Bronchial epithelial cell (primary cell): ENCODE data around the gene INAFM2. TPM values are rescaled to one million over a fixed set of nuclear protein-coding genes. Genes with fewer than 3 reads are reported as not detected.
A peak's percentile ranks its signal among the peaks of the same experiment; 100 is the strongest.

Experiments
- DNase-seq: peaks from one replicate; pipeline ENCODE4 v3.0.0-alpha.2; 2010; ENCODE audit warnings: low read depth
- FAIRE-seq: peaks from 2 replicates; lab custom pipeline; 2011; peaks lifted over from hg19 to GRCh38; lab: Jason Lieb, UNC
- H3K27me3 ChIP-seq: 2 replicates; pipeline ENCODE4 v1.5.1; 2011; ENCODE audit warnings: low read length; ENCODE audit not compliant: control insufficient read depth, insufficient read depth
- H3K36me3 ChIP-seq: 2 replicates; pipeline ENCODE4 v1.5.1; 2011; ENCODE audit warnings: low read length; ENCODE audit not compliant: control insufficient read depth, insufficient read depth
- H3K4me3 ChIP-seq: 2 replicates; pipeline ENCODE4 v1.5.1; 2011; ENCODE audit warnings: mild to moderate bottlenecking, low read depth, low read length, control low read depth
- CTCF ChIP-seq: IDR thresholded peaks from 2 replicates; pipeline ENCODE4 v1.5.1; 2011; ENCODE audit warnings: mild to moderate bottlenecking, moderate library complexity, low read length, control low read depth, inconsistent platforms; ENCODE audit not compliant: insufficient read depth, severe bottlenecking
- total RNA-seq: library from RNA; depleted of rRNA; stranded (reverse); fragments of >200 nt; gene quantifications from 2 replicates; pipeline ENCODE4 v1.2.1, GENCODE V29; 2014

INAFM2 gene
- total RNA-seq, 1 donor from 2014 or later: 6.3 TPM

GRCh38 chr15:40340038-40340739 lies 16.7 kb downstream of the INAFM2 start:
- no peak for DNase-seq

GRCh38 chr15:40340740-40341400 lies 17.4 kb downstream of the INAFM2 start, which contains the start of gene CCDC9B:
CCDC9B (minus strand) TSS chr15:40340939; CDS start chr15:40340819, 120 bp downstream.
- Histone ChIP-seq H3K4me3 (peak within 1 kb of the TSS; percentile 39), H3K27me3 (no peaks in the 10 kb centered on the region), H3K36me3 (no peaks in the 10 kb centered on the region)
- FAIRE-seq: no peak
- TF ChIP-seq CTCF: no peak
- peak; percentile 69 for DNase-seq

More at GRCh38 chr15:40340038-40340739, 16.7 kb downstream of the INAFM2 start:
- Histone ChIP-seq H3K27me3 (no peaks in the 10 kb centered on the region), H3K4me3 (peak overlapping the region; percentile 39), H3K36me3 (no peaks in the 10 kb centered on the region)
- no peak for FAIRE-seq
- TF ChIP-seq CTCF: no peak

GRCh38 chr15:40342416-40343320 lies 19.2 kb downstream of the INAFM2 start:
- Histone ChIP-seq H3K36me3 (no peaks in the 10 kb centered on the region), H3K4me3 (no peak overlapping the region), H3K27me3 (no peaks in the 10 kb centered on the region)
- no peak for TF ChIP-seq CTCF
- DNase-seq: peak; percentile 90
- FAIRE-seq: peak; percentile 75

- Histone ChIP-seq H3K4me3 (no peak overlapping the region), H3K36me3 (no peaks in the 10 kb centered on the region), H3K27me3 (no peaks in the 10 kb centered on the region)
- no peak for TF ChIP-seq CTCF
- DNase-seq: peak; percentile 90
- peak; percentile 94 for FAIRE-seq
Measured at GRCh38 chr15:40343512-40343911, 20.0 kb downstream of the INAFM2 start.

- Histone ChIP-seq H3K4me3 (no peak overlapping the region), H3K36me3 (no peaks in the 10 kb centered on the region), H3K27me3 (no peaks in the 10 kb centered on the region)
- no peak for TF ChIP-seq CTCF
- DNase-seq (no peak), FAIRE-seq (no peak)
Measured at GRCh38 chr15:40344217-40344616, 20.7 kb downstream of the INAFM2 start.
